Activated CD4-positive, alpha-beta T cell treated with anti-CD3 and anti-CD28 coated beads, Interleukin-2, amount 10 ng/mL, durations not matched to agents 7 days and 5 days (primary cell): ENCODE measurements around the gene FSIP1. TPM values are rescaled to one million over a fixed set of nuclear protein-coding genes. Genes with fewer than 3 reads are reported as not detected.

Experiments
- CTCF ChIA-PET: fragments of 350-600 bp; sonication (Branson Sonifier 250); formaldehyde crosslinking; loops from one replicate; lab custom pipeline; 2021; ENCODE audit warnings: antibody characterized with exemption; lab: Charles Lee
- POLR2A ChIA-PET: fragments of 350-600 bp; sonication (Branson Sonifier 250); formaldehyde crosslinking; loops from one replicate; lab custom pipeline; 2021; ENCODE audit warnings: antibody characterized with exemption; lab: Charles Lee
- DNase-seq: peaks from one replicate; pipeline ENCODE4 v3.0.0-alpha.2; 2020
- H3K27ac Mint-ChIP-seq: one replicate; pipeline ENCODE4 v1.8.0; 2021; ENCODE audit warnings: mild to moderate bottlenecking, moderate library complexity, mixed read lengths
- H3K27me3 Mint-ChIP-seq: one replicate; pipeline ENCODE4 v1.8.0; 2021; ENCODE audit warnings: mixed read lengths
- H3K36me3 Mint-ChIP-seq: one replicate; pipeline ENCODE4 v1.8.0; 2021; ENCODE audit warnings: low read depth, mixed read lengths
- H3K4me1 Mint-ChIP-seq: one replicate; pipeline ENCODE4 v1.8.0; 2021; ENCODE audit warnings: mixed read lengths
- H3K4me3 Mint-ChIP-seq: one replicate; pipeline ENCODE4 v1.8.0; 2021; ENCODE audit warnings: mild to moderate bottlenecking, moderate library complexity, mixed read lengths
- H3K9me3 Mint-ChIP-seq: one replicate; pipeline ENCODE4 v1.8.0; 2021; ENCODE audit warnings: mixed read lengths
- total RNA-seq, 2 experiments: library from RNA; stranded (reverse); gene quantifications; one replicate each; pipeline ENCODE4 v1.2.3, GENCODE V29; 2021

Gene FSIP1
- total RNA-seq, 2 experiments from 2014 or later, result 0.30 to 0.48 TPM

- CTCF ChIA-PET, result interaction anchor here (1.0 to 2.7 kb wide), 5 partner anchors 9 to 46 kb away, joined by 3 to 16 read pairs (median 4); no protein-coding TSS in a partner anchor
These were observed 156.8 kb downstream of the FSIP1 start for GRCh38 chr15:39625856-39626255.

GRCh38 chr15:39625451-39625850, 157.2 kb downstream of the FSIP1 start:
- CTCF ChIA-PET, result interaction anchor here (0.9 to 2.7 kb wide), 6 partner anchors 9 to 939 kb away, joined by 3 to 16 read pairs (median 4); no protein-coding TSS in a partner anchor
- H3K27me3 Mint-ChIP-seq, result no peaks in the 10 kb centered on the region
- peaks cover 85% of the 10 kb centered on the region for H3K4me1 Mint-ChIP-seq

More at GRCh38 chr15:39625856-39626255, 156.8 kb downstream of the FSIP1 start:
- H3K27me3 Mint-ChIP-seq, result no peaks in the 10 kb centered on the region
- no peak overlapping the region for H3K4me3 Mint-ChIP-seq
- peaks cover 89% of the 10 kb centered on the region for H3K4me1 Mint-ChIP-seq
- peak overlapping the region; percentile 99 for H3K27ac Mint-ChIP-seq
- H3K9me3 Mint-ChIP-seq, result peaks cover 35% of the 10 kb centered on the region
- no peak for DNase-seq
- H3K36me3 Mint-ChIP-seq, result peaks cover 59% of the 10 kb centered on the region
- POLR2A ChIA-PET, result no interaction called here

GRCh38 chr15:39624806-39625205, 157.8 kb downstream of the FSIP1 start:
- Mint-ChIP-seq H3K4me1 (peaks cover 78% of the 10 kb centered on the region), H3K4me3 (peak overlapping the region; percentile 63), H3K27ac (peak overlapping the region; percentile 99), H3K36me3 (peaks cover 52% of the 10 kb centered on the region), H3K9me3 (peaks cover 32% of the 10 kb centered on the region), H3K27me3 (peaks cover 2% of the 10 kb centered on the region)
- peak; percentile 75 for DNase-seq
- ChIA-PET POLR2A (no interaction called here), CTCF (interaction anchor here (0.7 to 2.7 kb wide), 8 partner anchors 10 to 939 kb away, joined by 3 to 16 read pairs (median 4); no protein-coding TSS in a partner anchor)

More at GRCh38 chr15:39625451-39625850, 157.2 kb downstream of the FSIP1 start:
- H3K27ac Mint-ChIP-seq, result peak overlapping the region; percentile 99
- peak overlapping the region; percentile 63 for H3K4me3 Mint-ChIP-seq
- POLR2A ChIA-PET, result no interaction called here
- peaks cover 34% of the 10 kb centered on the region for H3K9me3 Mint-ChIP-seq
- H3K36me3 Mint-ChIP-seq, result peaks cover 56% of the 10 kb centered on the region
- no peak for DNase-seq

GRCh38 chr15:39623529-39623931, 159.1 kb downstream of the FSIP1 start:
- POLR2A ChIA-PET, result no interaction called here
- peak overlapping the region; percentile 1 for H3K4me3 Mint-ChIP-seq
- peaks cover 66% of the 10 kb centered on the region for H3K4me1 Mint-ChIP-seq
- CTCF ChIA-PET, result interaction anchor here (0.8 to 2.3 kb wide), 6 partner anchors 12 to 134 kb away, joined by 3 to 7 read pairs (median 4); partner anchors contain the start of gene THBS1
- H3K36me3 Mint-ChIP-seq, result peaks cover 48% of the 10 kb centered on the region
- H3K27ac Mint-ChIP-seq, result peak overlapping the region; percentile 99
- peak; percentile 66 for DNase-seq
- peaks cover 8% of the 10 kb centered on the region for H3K27me3 Mint-ChIP-seq
- H3K9me3 Mint-ChIP-seq, result peaks cover 32% of the 10 kb centered on the region

- CTCF ChIA-PET, result interaction anchor here (0.9 to 2.3 kb wide), 6 partner anchors 12 to 134 kb away, joined by 4 to 7 read pairs (median 4); partner anchors contain the start of gene THBS1
- Mint-ChIP-seq H3K27ac (peak overlapping the region; percentile 99), H3K4me1 (peaks cover 59% of the 10 kb centered on the region), H3K4me3 (peak overlapping the region; percentile 1), H3K27me3 (peaks cover 12% of the 10 kb centered on the region), H3K36me3 (peaks cover 45% of the 10 kb centered on the region), H3K9me3 (peaks cover 31% of the 10 kb centered on the region)
- no peak for DNase-seq
- POLR2A ChIA-PET, result no interaction called here
These were observed 159.8 kb downstream of the FSIP1 start for GRCh38 chr15:39622660-39623516.

GRCh38 chr15:39621976-39622375, 160.7 kb downstream of the FSIP1 start:
- H3K4me3 Mint-ChIP-seq, result no peak overlapping the region
- H3K27me3 Mint-ChIP-seq, result peaks cover 14% of the 10 kb centered on the region
- H3K4me1 Mint-ChIP-seq, result peaks cover 51% of the 10 kb centered on the region
- H3K36me3 Mint-ChIP-seq, result peaks cover 38% of the 10 kb centered on the region
- no peak overlapping the region for H3K27ac Mint-ChIP-seq
- ChIA-PET CTCF (interaction anchor here (1.0 to 2.3 kb wide), 6 partner anchors 9 to 42 kb away, joined by 3 to 7 read pairs (median 5); partner anchors contain the start of gene THBS1), POLR2A (interaction anchor here (0.7 kb wide), 1 partner anchor 312 kb away, joined by 3 read pairs; no protein-coding TSS in a partner anchor)
- no peak for DNase-seq
- peaks cover 24% of the 10 kb centered on the region for H3K9me3 Mint-ChIP-seq

GRCh38 chr15:39621210-39621609, 161.4 kb downstream of the FSIP1 start:
- POLR2A ChIA-PET, result interaction anchor here (0.7 kb wide), 1 partner anchor 312 kb away, joined by 3 read pairs; no protein-coding TSS in a partner anchor
- CTCF ChIA-PET, result interaction anchor here (1.3 to 1.4 kb wide), 2 partner anchors 8 to 10 kb away, joined by 3 to 6 read pairs; no protein-coding TSS in a partner anchor
- Mint-ChIP-seq H3K9me3 (peaks cover 16% of the 10 kb centered on the region), H3K27me3 (peaks cover 20% of the 10 kb centered on the region), H3K4me3 (no peak overlapping the region), H3K4me1 (peaks cover 47% of the 10 kb centered on the region), H3K27ac (no peak overlapping the region), H3K36me3 (peaks cover 32% of the 10 kb centered on the region)
- DNase-seq, result no peak

GRCh38 chr15:39618063-39618823, 164.4 kb downstream of the FSIP1 start:
- Mint-ChIP-seq H3K4me1 (peaks cover 18% of the 10 kb centered on the region), H3K9me3 (peaks cover 22% of the 10 kb centered on the region), H3K4me3 (no peak overlapping the region), H3K36me3 (peaks cover 20% of the 10 kb centered on the region), H3K27me3 (peaks cover 32% of the 10 kb centered on the region), H3K27ac (no peak overlapping the region)
- no peak for DNase-seq
- ChIA-PET POLR2A (no interaction called here), CTCF (no interaction called here)

GRCh38 chr15:39616731-39617455, 165.7 kb downstream of the FSIP1 start:
- CTCF ChIA-PET, result no interaction called here
- no peak overlapping the region for H3K27ac Mint-ChIP-seq
- H3K4me3 Mint-ChIP-seq, result no peak overlapping the region
- H3K4me1 Mint-ChIP-seq, result peaks cover 5% of the 10 kb centered on the region
- DNase-seq, result no peak
- peaks cover 16% of the 10 kb centered on the region for H3K9me3 Mint-ChIP-seq
- H3K36me3 Mint-ChIP-seq, result peaks cover 21% of the 10 kb centered on the region
- POLR2A ChIA-PET, result no interaction called here
- H3K27me3 Mint-ChIP-seq, result peaks cover 36% of the 10 kb centered on the region

- ChIA-PET POLR2A (no interaction called here), CTCF (no interaction called here)
- peaks cover 32% of the 10 kb centered on the region for H3K27me3 Mint-ChIP-seq
- peaks cover 26% of the 10 kb centered on the region for H3K9me3 Mint-ChIP-seq
- no peak for DNase-seq
- peaks cover 8% of the 10 kb centered on the region for H3K4me1 Mint-ChIP-seq
- no peak overlapping the region for H3K27ac Mint-ChIP-seq
- no peak overlapping the region for H3K4me3 Mint-ChIP-seq
- H3K36me3 Mint-ChIP-seq, result peaks cover 14% of the 10 kb centered on the region
These were observed 168.8 kb downstream of the FSIP1 start for GRCh38 chr15:39613861-39614260.

GRCh38 chr15:39613271-39613670, 169.4 kb downstream of the FSIP1 start:
- Mint-ChIP-seq H3K4me3 (no peak overlapping the region), H3K27ac (no peak overlapping the region), H3K4me1 (peaks cover 13% of the 10 kb centered on the region), H3K36me3 (peaks cover 17% of the 10 kb centered on the region), H3K27me3 (peaks cover 34% of the 10 kb centered on the region), H3K9me3 (peaks cover 30% of the 10 kb centered on the region)
- ChIA-PET CTCF (interaction anchor here (0.7 kb wide), 1 partner anchor 8 kb away, joined by 3 read pairs; no protein-coding TSS in a partner anchor), POLR2A (no interaction called here)
- DNase-seq, result no peak
